OCI-LY1 (cell line): ENCODE data around the gene HACL1.
A peak's percentile ranks its signal among the peaks of the same experiment; 100 is the strongest.

ENCODE experiments used
- H2AFZ ChIP-seq: fragments of 200-600 bp; sonication (generic), shearing (Covaris generic); 2 replicates; pipeline ENCODE4 v1.6.0; 2014; ENCODE audit warnings: antibody characterized with exemption, mild to moderate bottlenecking, low read length
- H3F3A ChIP-seq: fragments of 200-600 bp; sonication (generic), shearing (Covaris generic); 2 replicates; pipeline ENCODE4 v1.6.0; 2014; ENCODE audit warnings: mild to moderate bottlenecking, antibody characterized with exemption, low read length, moderate library complexity; ENCODE audit not compliant: insufficient read depth
- H3K27ac ChIP-seq: fragments of 200-600 bp; sonication (generic); 2 replicates; pipeline ENCODE4 v1.5.1; 2014; ENCODE audit warnings: low read length, mixed run types, mild to moderate bottlenecking, low read depth; ENCODE audit not compliant: poor library complexity, severe bottlenecking
- H3K27me3 ChIP-seq: fragments of 200-600 bp; sonication (generic); 2 replicates; pipeline ENCODE4 v1.6.0; 2014; ENCODE audit warnings: antibody characterized with exemption, mild to moderate bottlenecking, low read length, moderate library complexity; ENCODE audit not compliant: insufficient read depth
- H3K36me3 ChIP-seq: fragments of 200-600 bp; sonication (generic); 2 replicates; pipeline ENCODE4 v1.6.1; 2014; ENCODE audit warnings: mild to moderate bottlenecking, antibody characterized with exemption, low read length, moderate library complexity, mixed read lengths; ENCODE audit not compliant: insufficient read depth
- H3K4me1 ChIP-seq: fragments of 200-600 bp; sonication (generic); 2 replicates; pipeline ENCODE4 v1.5.1; 2014; ENCODE audit warnings: mild to moderate bottlenecking, low read length, moderate library complexity; ENCODE audit not compliant: insufficient read depth, severe bottlenecking
- H3K4me2 ChIP-seq: fragments of 200-600 bp; sonication (generic), shearing (Covaris generic); 2 replicates; pipeline ENCODE4 v1.6.1; 2014; ENCODE audit warnings: low read length
- H3K4me3 ChIP-seq: fragments of 200-600 bp; sonication (generic); 2 replicates; pipeline ENCODE4 v1.5.1; 2014; ENCODE audit warnings: low read length, low read depth, mild to moderate bottlenecking, mixed read lengths; ENCODE audit not compliant: poor library complexity, severe bottlenecking
- H3K79me2 ChIP-seq: fragments of 200-600 bp; shearing (Covaris generic); 2 replicates; pipeline ENCODE4 v1.6.1; 2016; ENCODE audit warnings: mixed run types, low read length, mixed read lengths; ENCODE audit not compliant: insufficient read depth
- H3K9ac ChIP-seq: fragments of 200-600 bp; sonication (generic), shearing (Covaris generic); 2 replicates; pipeline ENCODE4 v1.6.1; 2014; ENCODE audit warnings: mild to moderate bottlenecking, low read length, mixed read lengths
- H3K9me2 ChIP-seq: fragments of 200-600 bp; sonication (generic), shearing (Covaris generic); 2 replicates; pipeline ENCODE4 v1.6.1; 2014; ENCODE audit warnings: low read depth, mild to moderate bottlenecking, low read length, mixed read lengths
- H3K9me3 ChIP-seq: fragments of 200-600 bp; shearing (Covaris generic); 2 replicates; pipeline ENCODE4 v1.6.1; 2014; ENCODE audit warnings: low read length, mixed read lengths
- H4K20me1 ChIP-seq: fragments of 200-600 bp; sonication (generic), shearing (Covaris generic); 2 replicates; pipeline ENCODE4 v1.6.0; 2016; ENCODE audit warnings: mild to moderate bottlenecking, low read length; ENCODE audit not compliant: insufficient read depth
- CTCF ChIP-seq: fragments of 200-600 bp; sonication (generic), shearing (Covaris generic); IDR thresholded peaks from 2 replicates; pipeline ENCODE4 v1.5.1; 2017; ENCODE audit warnings: mild to moderate bottlenecking, antibody characterized with exemption, low read length, moderate library complexity, mixed read lengths
- EZH2 ChIP-seq: fragments of 200-600 bp; sonication (generic), shearing (Covaris generic); IDR thresholded peaks from 2 replicates; pipeline ENCODE4 v1.8.0; 2017; ENCODE audit warnings: borderline replicate concordance, mixed run types, mild to moderate bottlenecking, antibody characterized with exemption, low read length, moderate library complexity, mixed read lengths

HACL1 gene

GRCh38 chr3:15637131-15637951, 36.0 kb upstream of the HACL1 start:
- Histone ChIP-seq H3K27me3 (no peaks in the 10 kb centered on the region), H3K4me1 (peaks cover 8% of the 10 kb centered on the region), H3K4me3 (no peak overlapping the region), H3F3A (no peaks in the 10 kb centered on the region), H3K79me2 (no peaks in the 10 kb centered on the region), H4K20me1 (no peaks in the 10 kb centered on the region), H3K9me3 (no peaks in the 10 kb centered on the region), H3K9ac (no peak overlapping the region), H3K9me2 (no peaks in the 10 kb centered on the region), H3K4me2 (no peak overlapping the region), H3K27ac (no peak overlapping the region), H3K36me3 (no peaks in the 10 kb centered on the region), H2AFZ (no peak overlapping the region)
- TF ChIP-seq EZH2 = no peak
- TF ChIP-seq CTCF = no peak

- no peaks in the 10 kb centered on the region for H4K20me1 ChIP-seq
- H2AFZ ChIP-seq = 0 out of 2 replicates have a peak overlapping the region, but pooled peaks have one; percentile 28
- no peaks in the 10 kb centered on the region for H3K36me3 ChIP-seq
- no peaks in the 10 kb centered on the region for H3K79me2 ChIP-seq
- H3K27me3 ChIP-seq = no peaks in the 10 kb centered on the region
- peak overlapping the region; percentile 22 for H3K4me3 ChIP-seq
- TF ChIP-seq EZH2 (no peak), CTCF (no peak)
- peak overlapping the region; percentile 50; the same call in 1 of the 2 replicates for H3K4me2 ChIP-seq
- no peaks in the 10 kb centered on the region for H3K9me3 ChIP-seq
- H3K4me1 ChIP-seq = peaks cover 8% of the 10 kb centered on the region
- H3K9ac ChIP-seq = no peak overlapping the region; the same call in 1 of the 2 replicates
- no peak overlapping the region for H3K27ac ChIP-seq
- no peaks in the 10 kb centered on the region for H3F3A ChIP-seq
- no peaks in the 10 kb centered on the region for H3K9me2 ChIP-seq
Observed at GRCh38 chr3:15636028-15636709, 34.8 kb upstream of the HACL1 start.

- no peaks in the 10 kb centered on the region for H3K9me3 ChIP-seq
- no peak overlapping the region for H3K27ac ChIP-seq
- H3K4me3 ChIP-seq = no peak overlapping the region
- H3K27me3 ChIP-seq = no peaks in the 10 kb centered on the region
- H3K79me2 ChIP-seq = no peaks in the 10 kb centered on the region
- H3K9me2 ChIP-seq = no peaks in the 10 kb centered on the region
- no peaks in the 10 kb centered on the region for H3K36me3 ChIP-seq
- H2AFZ ChIP-seq = no peak overlapping the region
- H3K4me2 ChIP-seq = no peak overlapping the region
- H4K20me1 ChIP-seq = no peaks in the 10 kb centered on the region
- H3F3A ChIP-seq = no peaks in the 10 kb centered on the region
- TF ChIP-seq EZH2 = no peak
- TF ChIP-seq CTCF = no peak
- no peak overlapping the region for H3K9ac ChIP-seq
- peaks cover 14% of the 10 kb centered on the region for H3K4me1 ChIP-seq
Observed at GRCh38 chr3:15635121-15635661, 33.8 kb upstream of the HACL1 start.
